Endothelial cell of umbilical vein (primary cell): ENCODE measurements around the gene IL36B. TPM values are rescaled to one million over a fixed set of nuclear protein-coding genes. Genes with fewer than 3 reads are reported as not detected.

Experiments
- BruUV-seq: library from RNA; stranded (reverse); fragments of 400-500 nt; replicated peaks from 2 replicates; lab custom pipeline; 2021; lab: Mats Ljungman, UMichigan
- CTCF ChIA-PET: fragments of 300-600, 350-600 bp; sonication (Branson Sonifier 250); formaldehyde crosslinking; loops from one replicate; lab custom pipeline; 2021; ENCODE audit warnings: antibody characterized with exemption, inconsistent platforms; lab: Charles Lee
- POLR2A ChIA-PET: fragments of 300-600, 350-600 bp; sonication (Branson Sonifier 250); formaldehyde crosslinking; loops from one replicate; lab custom pipeline; 2021; ENCODE audit warnings: antibody characterized with exemption, inconsistent platforms; lab: Charles Lee
- DNase-seq: peaks from one replicate; pipeline ENCODE4 v3.0.0-alpha.2; 2011; ENCODE audit warnings: low read depth, low spot score
- FAIRE-seq: peaks from 2 replicates; lab custom pipeline; 2011; peaks lifted over from hg19 to GRCh38; lab: Jason Lieb, UNC
- H2AFZ ChIP-seq: 2 replicates; pipeline ENCODE4 v1.6.0; 2012; ENCODE audit warnings: low read depth, low read length, control low read depth, inconsistent platforms
- H3K27ac ChIP-seq: 2 replicates; pipeline ENCODE4 v1.5.1; 2011; ENCODE audit warnings: low read depth, mild to moderate bottlenecking, control low read depth, low read length, moderate library complexity; ENCODE audit not compliant: insufficient read depth
- H3K27me3 ChIP-seq, 2 experiments: 2 replicates each; pipeline versions ENCODE4 v1.6.0 to v1.6.1; 2011; ENCODE audit warnings: low read length in 2 of 2, mixed read lengths in 1 of 2; ENCODE audit not compliant: control insufficient read depth in 2 of 2, insufficient read depth in 2 of 2
- H3K36me3 ChIP-seq, 2 experiments: 2 replicates in 1 of 2; 3 replicates in 1 of 2; pipeline ENCODE4 v1.5.1; 2011; ENCODE audit warnings: low read length in 2 of 2, mild to moderate bottlenecking in 1 of 2, moderate library complexity in 1 of 2; ENCODE audit not compliant: control insufficient read depth in 2 of 2, insufficient read depth in 2 of 2; ENCODE audit errors: extremely low read depth in 1 of 2
- H3K4me1 ChIP-seq: 3 replicates; pipeline ENCODE4 v1.5.1; 2011; ENCODE audit warnings: mild to moderate bottlenecking, low read length; ENCODE audit not compliant: control insufficient read depth, insufficient read depth; ENCODE audit errors: extremely low read depth
- H3K4me2 ChIP-seq: 2 replicates; pipeline ENCODE4 v1.6.1; 2011; ENCODE audit warnings: low read length, control low read depth, mixed read lengths; ENCODE audit not compliant: insufficient read depth
- H3K4me3 ChIP-seq, 3 experiments: fragments of 200-600 bp in 1 of 3; sonication (generic), shearing (Covaris generic) in 1 of 3; replicated peaks in 1 of 3; 2 replicates each; pipeline ENCODE4 v1.5.1; 2011 to 2016; ENCODE audit warnings: control low read depth in 3 of 3, low read length in 3 of 3, mild to moderate bottlenecking in 2 of 3, inconsistent platforms in 1 of 3, low read depth in 1 of 3, moderate library complexity in 1 of 3; ENCODE audit not compliant: insufficient read depth in 1 of 3
- H3K79me2 ChIP-seq: 2 replicates; pipeline ENCODE4 v1.6.0; 2012; ENCODE audit warnings: low read length, inconsistent platforms; ENCODE audit not compliant: control insufficient read depth, insufficient read depth
- H3K9ac ChIP-seq: replicated peaks from 2 replicates; pipeline ENCODE3; 2011; ENCODE audit warnings: low read length, control low read depth; ENCODE audit not compliant: insufficient read depth; ENCODE audit errors: extremely low read depth
- H3K9me1 ChIP-seq: replicated peaks from 3 replicates; pipeline ENCODE4 v1.6.0; 2011; ENCODE audit warnings: mild to moderate bottlenecking, low read length; ENCODE audit not compliant: control insufficient read depth, insufficient read depth; ENCODE audit errors: extremely low read depth
- H3K9me3 ChIP-seq: replicated peaks from 2 replicates; pipeline ENCODE4 v1.5.1; 2012; ENCODE audit warnings: low read length, inconsistent platforms; ENCODE audit not compliant: control insufficient read depth, insufficient read depth
- H4K20me1 ChIP-seq: replicated peaks from 2 replicates; pipeline ENCODE3; 2011; ENCODE audit warnings: mild to moderate bottlenecking, low read length; ENCODE audit not compliant: control insufficient read depth, insufficient read depth; ENCODE audit errors: extremely low read depth
- EZH2 ChIP-seq: IDR thresholded peaks from 2 replicates; pipeline ENCODE4 v1.6.1; 2012; ENCODE audit warnings: borderline replicate concordance, low read depth, mild to moderate bottlenecking, moderate library complexity, low read length, inconsistent platforms; ENCODE audit not compliant: severe bottlenecking
- GATA2 ChIP-seq: IDR thresholded peaks from 2 replicates; pipeline ENCODE4 v1.7.0; 2011; ENCODE audit warnings: low read depth, mild to moderate bottlenecking, moderate library complexity, mixed read lengths, low read length; ENCODE audit not compliant: insufficient read length, insufficient read depth
- JUN ChIP-seq: IDR thresholded peaks from 2 replicates; pipeline ENCODE4 v1.6.1; 2011; ENCODE audit warnings: borderline replicate concordance, low read depth; ENCODE audit not compliant: insufficient read length, insufficient read depth
- MAX ChIP-seq: IDR thresholded peaks from 2 replicates; pipeline ENCODE4 v1.6.1; 2011; ENCODE audit not compliant: insufficient read depth, insufficient read length
- dilution Hi-C: fragments of 300-500 bp; cut with MboI; formaldehyde crosslinking; loops from one replicate; pipeline ENCODE4 v1.15.0; 2019; ENCODE audit warnings: low sequenced_read_pairs; ENCODE audit not compliant: extremely low pct_ligation_motif_present
- intact Hi-C: fragments of 100-400 bp; cut with micrococcal nuclease; formaldehyde crosslinking; loops from one replicate; pipeline ENCODE4 v1.10.0; 2022
- polyA plus RNA-seq, 4 experiments: library from polyadenylated mRNA; depleted of rRNA in 3 of 4; stranded (reverse) in 3 of 4; unstranded in 1 of 4; fragments of >200 nt; gene quantifications; 2 replicates each; pipeline versions ENCODE4 v1.2.1 to v1.2.3, GENCODE V29; 2011 to 2012; ENCODE audit warnings: missing spikeins in 1 of 4
- total RNA-seq: library from RNA; stranded (reverse); gene quantifications from 2 replicates; pipeline ENCODE4 v1.2.3, GENCODE V29; 2021
- TF ChIP-seq, protein P1 (sequence below), 2 donors: IDR thresholded peaks; 1 replicate in 1 of 2; 2 replicates in 1 of 2; pipeline ENCODE4 v1.5.1; 2011; ENCODE audit warnings: low read length in 2 of 2, mild to moderate bottlenecking in 2 of 2, moderate library complexity in 2 of 2, control low read depth in 1 of 2, inconsistent platforms in 1 of 2, low read depth in 1 of 2; ENCODE audit not compliant: insufficient read depth in 1 of 2; ENCODE audit errors: extremely low read depth in 1 of 2

IL36B gene
- total and polyA plus RNA-seq, 2 donors (not counting 3 experiments of a cell fraction or from before 2014, with no cell fraction given) = not detected

DNA sequence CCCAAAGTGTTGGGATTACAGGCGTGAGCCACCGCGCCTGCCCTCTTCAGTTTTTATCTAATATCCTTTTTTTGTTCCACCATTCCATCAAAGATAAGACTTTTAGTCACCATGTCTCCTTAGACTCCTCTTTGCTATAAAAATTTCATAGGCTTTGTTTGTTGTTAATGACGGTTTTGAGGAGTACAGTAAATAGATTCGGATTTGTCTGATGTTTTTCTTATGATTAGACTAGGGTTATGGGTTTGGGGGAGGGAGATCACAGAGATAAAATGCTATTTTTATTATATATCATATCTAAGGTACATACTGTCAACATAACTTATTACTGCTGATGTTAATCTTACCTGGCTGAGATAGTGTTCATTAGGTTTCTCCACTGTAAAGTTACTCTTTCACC lies 6.2 kb downstream of the IL36B start:
- dilution Hi-C loops (no loop called here), intact Hi-C loops (no loop called here)
- no peak overlapping the region for H3K4me2 ChIP-seq
- H3K27ac ChIP-seq = no peak overlapping the region
- FAIRE-seq (no peak), DNase-seq (no peak)
- H3K9me1 ChIP-seq = no peaks in the 10 kb centered on the region
- H3K36me3 ChIP-seq = no peaks in the 10 kb centered on the region
- no TSS peak for BruUV-seq
- no peak overlapping the region for H3K4me3 ChIP-seq
- ChIA-PET POLR2A (no interaction called here), CTCF (no interaction called here)
- H3K79me2 ChIP-seq = no peaks in the 10 kb centered on the region
- H3K9me3 ChIP-seq = no peaks in the 10 kb centered on the region
- no peaks in the 10 kb centered on the region for H3K4me1 ChIP-seq
- no peak overlapping the region for H2AFZ ChIP-seq
- no peak overlapping the region for H3K9ac ChIP-seq
- TF ChIP-seq, protein P1, sequence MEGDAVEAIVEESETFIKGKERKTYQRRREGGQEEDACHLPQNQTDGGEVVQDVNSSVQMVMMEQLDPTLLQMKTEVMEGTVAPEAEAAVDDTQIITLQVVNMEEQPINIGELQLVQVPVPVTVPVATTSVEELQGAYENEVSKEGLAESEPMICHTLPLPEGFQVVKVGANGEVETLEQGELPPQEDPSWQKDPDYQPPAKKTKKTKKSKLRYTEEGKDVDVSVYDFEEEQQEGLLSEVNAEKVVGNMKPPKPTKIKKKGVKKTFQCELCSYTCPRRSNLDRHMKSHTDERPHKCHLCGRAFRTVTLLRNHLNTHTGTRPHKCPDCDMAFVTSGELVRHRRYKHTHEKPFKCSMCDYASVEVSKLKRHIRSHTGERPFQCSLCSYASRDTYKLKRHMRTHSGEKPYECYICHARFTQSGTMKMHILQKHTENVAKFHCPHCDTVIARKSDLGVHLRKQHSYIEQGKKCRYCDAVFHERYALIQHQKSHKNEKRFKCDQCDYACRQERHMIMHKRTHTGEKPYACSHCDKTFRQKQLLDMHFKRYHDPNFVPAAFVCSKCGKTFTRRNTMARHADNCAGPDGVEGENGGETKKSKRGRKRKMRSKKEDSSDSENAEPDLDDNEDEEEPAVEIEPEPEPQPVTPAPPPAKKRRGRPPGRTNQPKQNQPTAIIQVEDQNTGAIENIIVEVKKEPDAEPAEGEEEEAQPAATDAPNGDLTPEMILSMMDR (IDR thresholded peaks at IDR 0.05; ENCODE audit: extremely low read depth in 1 of 2, insufficient read depth in 1 of 2, low read depth in 1 of 2, low read length in 2 of 2) = no peak
- no peak for TF ChIP-seq EZH2
- no peak for TF ChIP-seq JUN
- no peaks in the 10 kb centered on the region for H4K20me1 ChIP-seq
- H3K27me3 ChIP-seq = peaks cover 0 to 3% of the 10 kb centered on the region in 2 experiments

DNA sequence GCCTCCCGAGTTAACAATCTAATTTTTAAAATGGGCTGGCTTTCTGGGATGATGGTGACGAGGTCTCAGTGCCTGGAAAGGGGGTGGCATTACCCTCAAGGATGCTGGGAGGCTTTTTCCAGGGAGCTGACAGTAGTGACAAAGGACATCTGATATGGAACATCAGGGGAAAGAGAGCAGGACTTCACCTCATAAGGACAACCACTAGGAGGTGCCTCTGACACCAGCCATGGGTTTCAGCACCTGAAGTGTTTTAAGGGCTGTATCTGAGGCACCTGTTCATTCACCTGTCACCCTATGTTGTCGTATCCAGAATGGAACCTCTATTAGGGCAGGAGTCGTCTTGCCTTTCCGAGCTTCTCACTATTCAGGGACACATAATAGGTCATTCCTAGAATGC lies 10.8 kb downstream of the IL36B start:
- no peaks in the 10 kb centered on the region for H3K36me3 ChIP-seq
- no peaks in the 10 kb centered on the region for H4K20me1 ChIP-seq
- H3K9me1 ChIP-seq = no peaks in the 10 kb centered on the region
- no peak overlapping the region for H3K27ac ChIP-seq
- CTCF ChIA-PET = interaction anchor here (1.9 kb wide), 1 partner anchor 38 kb away, joined by 6 read pairs; no protein-coding TSS in a partner anchor
- dilution Hi-C loops (no loop called here), intact Hi-C loops (no loop called here)
- no peak for FAIRE-seq
- TF ChIP-seq MAX = no peak
- TF ChIP-seq JUN = no peak
- TF ChIP-seq, protein P1 (IDR thresholded peaks at IDR 0.05; ENCODE audit: extremely low read depth in 1 of 2, insufficient read depth in 1 of 2, low read depth in 1 of 2, low read length in 2 of 2) = no peak
- TF ChIP-seq GATA2 = no peak
- H2AFZ ChIP-seq = no peak overlapping the region
- H3K4me3 ChIP-seq = no peak overlapping the region
- H3K9ac ChIP-seq = no peak overlapping the region
- BruUV-seq = no TSS peak
- H3K4me2 ChIP-seq = no peak overlapping the region
- H3K4me1 ChIP-seq = no peaks in the 10 kb centered on the region
- no peaks in the 10 kb centered on the region for H3K9me3 ChIP-seq
- H3K79me2 ChIP-seq = no peaks in the 10 kb centered on the region
- DNase-seq = no peak
- POLR2A ChIA-PET = no interaction called here
- H3K27me3 ChIP-seq = peaks cover 3% of the 10 kb centered on the region in 2 experiments
